Testis (tissue), 3 donors: ENCODE measurements around the gene CHD9NB. TPM values are rescaled to one million over a fixed set of nuclear protein-coding genes. Genes with fewer than 3 reads are reported as not detected.

ENCODE experiments used
- DNase-seq: peaks from one replicate; pipeline ENCODE4 v3.0.0-alpha.2; 2019
- H3K27ac ChIP-seq, 2 donors: fragments of 200-600 bp; sonication (generic); one replicate each; pipeline ENCODE4 v1.5.1; 2019
- H3K27me3 ChIP-seq: fragments of 200-600 bp; sonication (generic); one replicate; pipeline ENCODE4 v1.5.1; 2019
- H3K36me3 ChIP-seq: fragments of 200-600 bp; sonication (generic); one replicate; pipeline ENCODE4 v1.5.1; 2017; ENCODE audit warnings: low read depth; ENCODE audit errors: missing control alignments
- H3K4me1 ChIP-seq: fragments of 200-600 bp; sonication (generic); one replicate; pipeline ENCODE4 v1.5.1; 2019
- H3K4me3 ChIP-seq, 2 donors: fragments of 200-600 bp; sonication (generic); one replicate each; pipeline ENCODE4 v1.5.1; 2017 to 2019
- H3K9me3 ChIP-seq: fragments of 200-600 bp; sonication (generic); one replicate; pipeline ENCODE4 v1.5.1; 2017
- CTCF ChIP-seq, 3 experiments: fragments of 450-650 bp in 2 of 3; fragments of 200-600 bp in 1 of 3; sonication (generic) in 1 of 3; IDR thresholded peaks; one replicate each; pipeline ENCODE4 v1.5.1; 2016 to 2019; ENCODE audit warnings: antibody characterized with exemption in 3 of 3, mild to moderate bottlenecking in 2 of 3, moderate library complexity in 1 of 3
- POLR2A ChIP-seq: fragments of 450-650 bp; IDR thresholded peaks from one replicate; pipeline ENCODE4 v1.6.1; 2017; ENCODE audit warnings: antibody characterized with exemption, mild to moderate bottlenecking, moderate library complexity
- WGBS, 2 donors: methylation state at CpG; one replicate each; pipeline ENCODE4 v1.1.5; 2018; 5-methylcytosine and 5-hydroxymethylcytosine counted together
- intact Hi-C: fragments of 100-400 bp; cut with DNase I; formaldehyde crosslinking; loops from one replicate; pipeline ENCODE4 v1.15.1; 2023; ENCODE audit warnings: low total_unique reads
- polyA plus RNA-seq: library from polyadenylated mRNA; stranded (reverse); fragments of 350-450 nt; fragmentation: Illumina TruSeq; extraction: RNeasy Lipid Tissue Mini Kit (QIAGEN cat#74804); gene quantifications from one replicate; pipeline ENCODE4 v1.2.3, GENCODE V29; 2014; ENCODE audit warnings: low read depth, low replicate concordance; ENCODE audit not compliant: insufficient read depth
- total RNA-seq, 2 donors: library from RNA; depleted of rRNA; stranded (reverse); fragments of >200 nt; gene quantifications; one replicate each; pipeline ENCODE4 v1.2.3, GENCODE V29; 2016

Gene CHD9NB
- total and polyA plus RNA-seq, 3 donors from 2014 or later: 0.79 to 3.0 TPM; not detected in 1

DNA sequence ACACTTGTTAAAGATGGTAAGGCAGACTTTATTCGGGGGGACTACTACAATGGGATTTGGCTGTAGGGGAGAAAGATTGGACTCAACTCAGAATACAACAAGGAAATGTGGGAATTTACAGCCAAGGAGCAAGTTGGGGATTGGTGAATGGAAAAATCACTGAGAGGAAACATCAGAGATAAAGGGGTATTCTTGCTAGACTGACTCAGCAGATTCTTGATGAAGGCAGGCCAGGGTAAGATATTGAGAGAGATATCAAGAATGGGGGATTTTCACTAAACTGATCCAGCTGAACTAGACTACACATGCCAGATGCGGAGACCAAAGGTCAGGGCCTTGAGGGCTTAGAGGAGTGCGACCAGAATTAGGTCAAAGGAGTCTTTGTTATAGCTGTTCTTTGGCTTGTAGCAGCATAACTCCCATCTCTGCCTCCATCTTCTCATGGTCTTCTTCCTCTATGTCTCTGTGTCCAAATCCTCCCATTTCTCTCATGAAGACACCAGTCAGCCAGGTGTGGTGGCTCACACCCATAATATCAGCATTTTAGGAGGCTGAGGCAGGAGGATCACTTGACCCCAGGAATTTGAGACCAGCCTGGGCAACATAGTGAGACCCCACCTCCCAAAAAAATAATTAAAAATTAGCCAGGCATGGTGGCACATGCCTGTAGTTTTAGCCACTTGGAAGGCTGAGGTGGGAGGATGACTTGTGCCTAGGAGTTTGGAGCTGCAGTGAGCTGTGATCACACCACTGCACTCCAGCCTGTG lies 17.3 kb downstream of the CHD9NB start:
- no peaks in the 10 kb centered on the region for H3K9me3 ChIP-seq
- H3K4me3 ChIP-seq: no peak overlapping the region
- 77 to 94% methylated on average over 3 of the region's 3 CpGs for WGBS, 2 donors
- no peak for TF ChIP-seq CTCF (IDR thresholded peaks at IDR 0.05)
- no peak for TF ChIP-seq POLR2A
- H3K27me3 ChIP-seq: no peaks in the 10 kb centered on the region
- intact Hi-C loops: no loop called here
- H3K4me1 ChIP-seq: peaks cover 8% of the 10 kb centered on the region
- no peak for DNase-seq
- no peaks in the 10 kb centered on the region for H3K36me3 ChIP-seq
- no peak overlapping the region for H3K27ac ChIP-seq

DNA sequence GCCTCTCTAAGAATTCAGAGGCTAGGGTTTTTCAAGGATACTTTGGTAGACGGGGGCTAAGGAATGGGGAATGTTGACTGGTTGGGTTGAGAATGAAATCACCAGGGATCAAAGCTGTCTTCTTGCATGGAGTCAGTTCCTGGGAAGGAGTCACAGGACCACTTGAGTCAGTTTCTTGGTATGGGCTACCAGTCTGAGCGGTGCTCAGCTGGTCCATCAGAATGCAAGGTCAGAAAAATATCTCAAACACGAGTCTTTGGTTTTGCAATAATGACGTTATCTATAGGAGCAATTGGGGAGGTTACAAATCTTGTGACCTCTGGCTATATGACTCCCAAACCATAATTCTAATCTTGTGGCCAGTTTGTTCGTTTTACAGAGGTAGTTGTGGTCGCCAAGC lies 18.4 kb downstream of the CHD9NB start:
- Histone ChIP-seq H3K27me3 (no peaks in the 10 kb centered on the region), H3K4me1 (peaks cover 8% of the 10 kb centered on the region), H3K9me3 (no peaks in the 10 kb centered on the region), H3K4me3 (no peak overlapping the region), H3K27ac (no peak overlapping the region), H3K36me3 (no peaks in the 10 kb centered on the region)
- no peak for DNase-seq
- intact Hi-C loops: no loop called here
- TF ChIP-seq CTCF (IDR thresholded peaks at IDR 0.05) (no peak), POLR2A (no peak)
- 69 to 79% methylated on average over 6 of the region's 6 CpGs for WGBS, 2 donors

DNA sequence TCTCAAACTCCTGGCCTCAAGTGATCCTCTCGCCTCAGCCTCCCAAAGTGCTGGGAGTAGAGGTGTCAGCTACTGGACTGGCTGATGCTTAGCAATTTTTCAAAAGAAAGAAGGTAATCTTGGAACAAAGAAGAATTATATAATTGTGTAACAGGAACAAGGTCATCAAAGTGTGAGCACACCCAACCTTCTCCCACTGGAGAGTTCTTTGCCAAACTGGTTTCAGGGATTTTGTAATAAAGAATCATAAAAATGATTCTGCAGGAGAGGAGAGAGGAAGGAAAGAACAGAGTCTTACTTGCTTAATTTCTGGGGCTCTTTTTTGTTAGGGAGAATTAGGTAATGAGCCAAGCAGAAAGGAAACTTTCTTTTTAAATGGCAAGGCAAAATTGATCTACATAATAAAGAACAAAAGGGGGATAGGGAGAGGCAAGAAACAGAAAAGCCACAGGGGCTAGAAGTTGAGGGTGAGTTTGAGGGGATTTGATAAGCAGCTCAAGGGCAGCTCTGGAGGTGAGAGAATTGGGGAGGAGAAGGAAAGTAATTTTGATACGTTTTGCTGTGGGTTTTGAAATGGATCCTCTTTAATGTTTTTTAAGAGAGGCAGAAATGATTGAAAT lies 21.3 kb downstream of the CHD9NB start:
- no peak for DNase-seq
- intact Hi-C loops: no loop called here
- H3K36me3 ChIP-seq: no peaks in the 10 kb centered on the region
- WGBS, 2 donors: 40 to 44% methylated on average over 2 of the region's 2 CpGs
- TF ChIP-seq CTCF (IDR thresholded peaks at IDR 0.05) (no peak), POLR2A (no peak)
- no peaks in the 10 kb centered on the region for H3K27me3 ChIP-seq
- no peaks in the 10 kb centered on the region for H3K9me3 ChIP-seq
- H3K4me3 ChIP-seq: no peak overlapping the region
- no peaks in the 10 kb centered on the region for H3K4me1 ChIP-seq
- H3K27ac ChIP-seq: no peak overlapping the region

GRCh38 chr16:53029971-53030370 lies 22.7 kb downstream of the CHD9NB start:
- TF ChIP-seq POLR2A: no peak
- no peak for TF ChIP-seq CTCF (IDR thresholded peaks at IDR 0.05)
- Histone ChIP-seq H3K36me3 (no peaks in the 10 kb centered on the region), H3K9me3 (no peaks in the 10 kb centered on the region), H3K27me3 (no peaks in the 10 kb centered on the region), H3K27ac (no peak overlapping the region), H3K4me1 (no peaks in the 10 kb centered on the region), H3K4me3 (no peak overlapping the region)
- intact Hi-C loops: no loop called here
- 57 to 67% methylated on average over 3 of the region's 3 CpGs for WGBS, 2 donors
- no peak for DNase-seq
